Breast epithelium (tissue), 3 donors: Measurements from ENCODE around the gene MR1.

Source experiments
- CTCF ChIP-seq, 3 donors: fragments of 450-650 bp; IDR thresholded peaks; one replicate each; pipeline ENCODE4 v1.5.1; 2016 to 2017; ENCODE audit warnings: antibody characterized with exemption in 3 of 3, mild to moderate bottlenecking in 3 of 3, moderate library complexity in 3 of 3
- POLR2A ChIP-seq: fragments of 450-650 bp; IDR thresholded peaks from one replicate; pipeline ENCODE4 v1.6.1; 2016; ENCODE audit warnings: antibody characterized with exemption, mild to moderate bottlenecking, moderate library complexity

GRCh38 chr1:181100015-181100905 lies 66.5 kb downstream of the MR1 start:
- TF ChIP-seq CTCF (IDR thresholded peaks at IDR 0.05) = no peak
- no peak for TF ChIP-seq POLR2A
